Osteoblast (primary cell): ENCODE results near the gene MRPL27. TPM values are rescaled to one million over a fixed set of nuclear protein-coding genes. Genes with fewer than 3 reads are reported as not detected.

Experiments
- DNase-seq: peaks from one replicate; pipeline ENCODE4 v3.0.0; 2011; ENCODE audit warnings: low spot score, mixed read lengths; ENCODE audit not compliant: insufficient read length; ENCODE audit errors: missing footprints
- H2AFZ ChIP-seq: 2 replicates; pipeline ENCODE4 v1.6.0; 2011; ENCODE audit warnings: mild to moderate bottlenecking, low read length
- H3K27ac ChIP-seq: 2 replicates; pipeline ENCODE4 v1.5.1; 2011; ENCODE audit warnings: mild to moderate bottlenecking, low read depth, low read length, moderate library complexity
- H3K27me3 ChIP-seq: 2 replicates; pipeline ENCODE4 v1.6.0; 2012; ENCODE audit warnings: mild to moderate bottlenecking, control low read depth, inconsistent platforms, low read length, moderate library complexity; ENCODE audit not compliant: insufficient read depth
- H3K36me3 ChIP-seq: 2 replicates; pipeline ENCODE4 v1.5.1; 2011; ENCODE audit warnings: mild to moderate bottlenecking, low read length, control low read depth, moderate library complexity; ENCODE audit not compliant: insufficient read depth
- H3K4me1 ChIP-seq: 2 replicates; pipeline ENCODE4 v1.5.1; 2011; ENCODE audit warnings: mild to moderate bottlenecking, low read length, control low read depth, moderate library complexity; ENCODE audit not compliant: insufficient read depth
- H3K4me2 ChIP-seq: 2 replicates; pipeline ENCODE4 v1.6.0; 2011; ENCODE audit warnings: mild to moderate bottlenecking, low read length; ENCODE audit not compliant: insufficient read depth
- H3K4me3 ChIP-seq: fragments of 200-600 bp; sonication (generic); 3 replicates; pipeline ENCODE4 v1.5.1; 2012; ENCODE audit warnings: mild to moderate bottlenecking, low read length, inconsistent platforms; ENCODE audit not compliant: insufficient read depth
- H3K79me2 ChIP-seq: 2 replicates; pipeline ENCODE4 v1.6.0; 2012; ENCODE audit warnings: mild to moderate bottlenecking, low read length, control low read depth, inconsistent platforms; ENCODE audit not compliant: insufficient read depth
- H3K9me3 ChIP-seq: 2 replicates; pipeline ENCODE4 v1.5.1; 2011; ENCODE audit warnings: low read depth, low read length, control low read depth
- H4K20me1 ChIP-seq: 2 replicates; pipeline ENCODE4 v1.6.0; 2012; ENCODE audit warnings: mild to moderate bottlenecking, low read length, control low read depth; ENCODE audit not compliant: insufficient read depth
- CTCF ChIP-seq: IDR thresholded peaks from 2 replicates; pipeline ENCODE4 v1.5.1; 2011; ENCODE audit warnings: mild to moderate bottlenecking, low read depth, low read length, moderate library complexity; ENCODE audit errors: extremely low read depth
- total RNA-seq: library from RNA; depleted of rRNA; stranded (reverse); fragments of >200 nt; gene quantifications from 2 replicates; pipeline ENCODE4 v1.2.3, GENCODE V29; 2012

MRPL27 gene
- total RNA-seq, 1 donor = 55.7 TPM

GRCh38 chr17:50397919-50398285, 24.9 kb upstream of the MRPL27 start:
- Histone ChIP-seq H3K4me3 (peak overlapping the region; percentile 94), H3K36me3 (peaks cover 23% of the 10 kb centered on the region), H3K4me1 (peaks cover 21% of the 10 kb centered on the region), H3K9me3 (no peaks in the 10 kb centered on the region), H2AFZ (peak overlapping the region; percentile 98), H3K4me2 (peak overlapping the region; percentile 84), H3K27me3 (no peaks in the 10 kb centered on the region), H3K27ac (no peak overlapping the region), H4K20me1 (peaks cover 31% of the 10 kb centered on the region), H3K79me2 (peaks cover 48% of the 10 kb centered on the region)
- no peak for TF ChIP-seq CTCF
- DNase-seq = peak; percentile 25

- Histone ChIP-seq H3K27me3 (no peaks in the 10 kb centered on the region), H3K4me3 (peak within 1 kb of the TSS; percentile 94), H3K9me3 (no peaks in the 10 kb centered on the region), H3K4me2 (peak within 1 kb of the TSS; percentile 84), H4K20me1 (peaks cover 37% of the 10 kb centered on the region), H3K27ac (peak within 1 kb of the TSS; percentile 93), H3K4me1 (peaks cover 21% of the 10 kb centered on the region), H2AFZ (peak within 1 kb of the TSS; percentile 98), H3K79me2 (peaks cover 54% of the 10 kb centered on the region), H3K36me3 (peaks cover 29% of the 10 kb centered on the region)
- DNase-seq = peak; percentile 91
- peak; percentile 89 for TF ChIP-seq CTCF
Observed at GRCh38 chr17:50397111-50397918, 24.3 kb upstream of the MRPL27 start, which contains the start of gene LRRC59. Gene LRRC59 (minus strand): TSS chr17:50397523. CDS start chr17:50397317, 206 bp downstream.

GRCh38 chr17:50396261-50397110, 23.5 kb upstream of the MRPL27 start:
- Histone ChIP-seq H3K4me2 (peak overlapping the region; percentile 84), H3K4me3 (peak overlapping the region; percentile 94), H2AFZ (peak overlapping the region; percentile 61), H3K4me1 (peaks cover 21% of the 10 kb centered on the region), H3K9me3 (no peaks in the 10 kb centered on the region), H3K27ac (peak overlapping the region; percentile 93), H3K36me3 (peaks cover 38% of the 10 kb centered on the region), H3K79me2 (peaks cover 61% of the 10 kb centered on the region), H4K20me1 (peaks cover 41% of the 10 kb centered on the region), H3K27me3 (no peaks in the 10 kb centered on the region)
- no peak for TF ChIP-seq CTCF
- DNase-seq = peak; percentile 69
